ENCODE results near the gene NEURL1B.

- TF ChIP-seq, protein P1, sequence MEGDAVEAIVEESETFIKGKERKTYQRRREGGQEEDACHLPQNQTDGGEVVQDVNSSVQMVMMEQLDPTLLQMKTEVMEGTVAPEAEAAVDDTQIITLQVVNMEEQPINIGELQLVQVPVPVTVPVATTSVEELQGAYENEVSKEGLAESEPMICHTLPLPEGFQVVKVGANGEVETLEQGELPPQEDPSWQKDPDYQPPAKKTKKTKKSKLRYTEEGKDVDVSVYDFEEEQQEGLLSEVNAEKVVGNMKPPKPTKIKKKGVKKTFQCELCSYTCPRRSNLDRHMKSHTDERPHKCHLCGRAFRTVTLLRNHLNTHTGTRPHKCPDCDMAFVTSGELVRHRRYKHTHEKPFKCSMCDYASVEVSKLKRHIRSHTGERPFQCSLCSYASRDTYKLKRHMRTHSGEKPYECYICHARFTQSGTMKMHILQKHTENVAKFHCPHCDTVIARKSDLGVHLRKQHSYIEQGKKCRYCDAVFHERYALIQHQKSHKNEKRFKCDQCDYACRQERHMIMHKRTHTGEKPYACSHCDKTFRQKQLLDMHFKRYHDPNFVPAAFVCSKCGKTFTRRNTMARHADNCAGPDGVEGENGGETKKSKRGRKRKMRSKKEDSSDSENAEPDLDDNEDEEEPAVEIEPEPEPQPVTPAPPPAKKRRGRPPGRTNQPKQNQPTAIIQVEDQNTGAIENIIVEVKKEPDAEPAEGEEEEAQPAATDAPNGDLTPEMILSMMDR (IDR thresholded peaks at IDR 0.05; ENCODE audit: insufficient read depth, low read length), result no peak
- no peak for TF ChIP-seq GABPA (IDR thresholded peaks at IDR 0.05; ENCODE audit: low read depth)
Observed at GRCh38 chr5:172662596-172662995, 21.5 kb downstream of the NEURL1B start.

Measured in HL-60 (cell line).